HepG2 (cell line): ENCODE results near the gene HSPB2. TPM values are rescaled to one million over a fixed set of nuclear protein-coding genes. Genes with fewer than 3 reads are reported as not detected.

Experiments
- AKAP8 ChIP-seq: sonication (generic); formaldehyde crosslinking; IDR thresholded peaks from 2 replicates; pipeline ENCODE4 v1.5.1; 2020; ENCODE audit warnings: mild to moderate bottlenecking, missing genetic modification reagents
- ERF ChIP-seq: IDR thresholded peaks from 2 replicates; pipeline ENCODE4 v1.6.1; 2018; ENCODE audit warnings: missing biosample characterization, missing genetic modification reagents
- FLYWCH1 ChIP-seq: sonication (generic); formaldehyde crosslinking; IDR thresholded peaks from 2 replicates; pipeline ENCODE4 v1.8.1; 2023; ENCODE audit warnings: mild to moderate bottlenecking, missing genetic modification reagents
- GABPA ChIP-seq, 2 experiments: IDR thresholded peaks; 2 replicates each; pipeline ENCODE4 v1.6.1; 2011 to 2016; ENCODE audit warnings: low read depth in 2 of 2, low read length in 1 of 2, missing biosample characterization in 1 of 2, missing genetic modification characterization in 1 of 2
- KLF13 ChIP-seq: sonication (generic); formaldehyde crosslinking; IDR thresholded peaks from 2 replicates; pipeline ENCODE4 v1.4.0; 2020; ENCODE audit warnings: mild to moderate bottlenecking, missing genetic modification reagents
- MXD1 ChIP-seq: sonication (generic); formaldehyde crosslinking; IDR thresholded peaks from 2 replicates; pipeline ENCODE4 v1.4.0; 2020; ENCODE audit warnings: mild to moderate bottlenecking, missing genetic modification reagents
- PRDM10 ChIP-seq: sonication (generic); formaldehyde crosslinking; IDR thresholded peaks from 2 replicates; pipeline ENCODE4 v1.4.0; 2020; ENCODE audit warnings: low read depth, missing genetic modification reagents
- SAP130 ChIP-seq: IDR thresholded peaks from 2 replicates; pipeline ENCODE4 v1.6.1; 2016; ENCODE audit warnings: low read depth
- SKI ChIP-seq: fragments of 450-650 bp; IDR thresholded peaks from one replicate; pipeline ENCODE4 v1.6.1; 2018; ENCODE audit warnings: mild to moderate bottlenecking; ENCODE audit not compliant: partially characterized antibody
- SNAPC4 ChIP-seq: sonication (generic); formaldehyde crosslinking; IDR thresholded peaks from 2 replicates; pipeline ENCODE4 v1.4.0; 2020; ENCODE audit warnings: mild to moderate bottlenecking, missing genetic modification reagents
- YEATS2 ChIP-seq: sonication (generic); formaldehyde crosslinking; IDR thresholded peaks from 2 replicates; pipeline ENCODE4 v1.4.0; 2020; ENCODE audit warnings: missing genetic modification reagents, borderline replicate concordance
- YY1 ChIP-seq: IDR thresholded peaks from 2 replicates; pipeline ENCODE4 v1.6.1; 2011; ENCODE audit warnings: low read length, low read depth, moderate library complexity, mild to moderate bottlenecking; ENCODE audit not compliant: insufficient read depth, insufficient replicate concordance
- ZNF281 ChIP-seq: sonication (generic); formaldehyde crosslinking; IDR thresholded peaks from 2 replicates; pipeline ENCODE4 v1.4.0; 2020; ENCODE audit warnings: missing genetic modification reagents, borderline replicate concordance
- ZNF556 ChIP-seq: sonication (generic); formaldehyde crosslinking; IDR thresholded peaks from 2 replicates; pipeline ENCODE4 v1.4.0; 2020; ENCODE audit warnings: mild to moderate bottlenecking, missing genetic modification reagents, borderline replicate concordance
- ZNF563 ChIP-seq: sonication (generic); formaldehyde crosslinking; IDR thresholded peaks from 2 replicates; pipeline ENCODE4 v1.8.0; 2022; ENCODE audit warnings: mild to moderate bottlenecking, moderate library complexity, missing genetic modification reagents
- ZNF652 ChIP-seq: IDR thresholded peaks from 2 replicates; pipeline ENCODE4 v1.6.1; 2016; ENCODE audit warnings: low read depth, borderline replicate concordance
- polyA plus RNA-seq, 8 experiments: library from polyadenylated mRNA; depleted of rRNA in 3 of 8; stranded (reverse) in 7 of 8; unstranded in 1 of 8; fragments of >200 nt; fragmentation: Illumina TruSeq in 4 of 8; extraction: Trizol in 4 of 8; gene quantifications; 2 replicates each; pipeline versions ENCODE4 v1.2.1 to v1.2.3, GENCODE V29; 2011 to 2016; ENCODE audit warnings: low read depth in 4 of 8, missing spikeins in 1 of 8, mixed read lengths in 1 of 8; ENCODE audit not compliant: insufficient read depth in 1 of 8
- total RNA-seq, 5 experiments: library from RNA; depleted of rRNA; stranded (reverse); fragments of >200 nt; fragmentation: Illumina TruSeq; extraction: Trizol; gene quantifications; 2 replicates each; pipeline ENCODE4 v1.2.3, GENCODE V29; 2016; ENCODE audit warnings: low read depth in 1 of 5

Gene HSPB2
- total and polyA plus RNA-seq, 2 of the 13 experiments (the other 11 are each of a cell fraction or from before 2014, with no cell fraction given): 0.04 TPM; not detected in 1

GRCh38 chr11:111878849-111879636 is 33.5 kb upstream of the HSPB2 start, which contains the start of the genes CFAP68 and FDXACB1 (continued):
- TF ChIP-seq ZNF281 (CRISPR knock-in tag) (peak; percentile 7; the same call in 1 of the 2 replicates), YEATS2 (CRISPR knock-in tag) (peak; percentile 92), YY1 (peak; percentile 84), AKAP8 (CRISPR knock-in tag) (no peak), SKI (peak; percentile 99), SNAPC4 (CRISPR knock-in tag) (peak; percentile 90; the same call in 1 of the 2 replicates), MXD1 (CRISPR knock-in tag) (peak; percentile 67), SAP130 (peak; percentile 93), FLYWCH1 (0 out of 2 replicates have a peak, but pooled peaks have one; percentile 66), PRDM10 (peak; percentile 40; the same call in 1 of the 2 replicates), KLF13 (CRISPR knock-in tag) (no peak), ZNF563 (CRISPR knock-in tag) (no peak), ZNF556 (CRISPR knock-in tag) (0 out of 2 replicates have a peak, but pooled peaks have one; percentile 20), ERF (CRISPR knock-in tag) (peak; percentile 77), ZNF652 (CRISPR knock-in tag) (peak; percentile 21; the same call in 1 of the 2 replicates), GABPA (IDR thresholded peaks at IDR 0.05; ENCODE audit: low read depth, low read length) (peak; percentile 75), GABPA (CRISPR knock-in tag; IDR thresholded peaks at IDR 0.05; ENCODE audit: low read depth) (peak; percentile 97)
